ENCODE data around the gene WSCD2.

WSCD2 gene

GRCh38 chr12:108167974-108168373 lies 38.9 kb downstream of the WSCD2 start:
- DNase-seq, result no peak

- DNase-seq, result no peak
These were observed 40.6 kb downstream of the WSCD2 start for GRCh38 chr12:108169708-108170107.

GRCh38 chr12:108170164-108170563 lies 41.1 kb downstream of the WSCD2 start:
- no peak for DNase-seq

- no peak for DNase-seq
These were observed 42.9 kb downstream of the WSCD2 start for GRCh38 chr12:108172033-108172432.

- no peak for DNase-seq
These were observed 44.1 kb downstream of the WSCD2 start for GRCh38 chr12:108173160-108173559.

- no peak for DNase-seq
These were observed 44.8 kb downstream of the WSCD2 start for GRCh38 chr12:108173892-108174291.

GRCh38 chr12:108174641-108175040 lies 45.6 kb downstream of the WSCD2 start:
- no peak for DNase-seq

- DNase-seq, result no peak
These were observed 46.2 kb downstream of the WSCD2 start for GRCh38 chr12:108175310-108175709.

GRCh38 chr12:108176292-108176691 lies 47.2 kb downstream of the WSCD2 start:
- DNase-seq, result no peak

GRCh38 chr12:108177131-108177530 lies 48.0 kb downstream of the WSCD2 start:
- no peak for DNase-seq

- DNase-seq, result no peak
These were observed 50.2 kb downstream of the WSCD2 start for GRCh38 chr12:108179305-108179704.

GRCh38 chr12:108180255-108181094 lies 51.4 kb downstream of the WSCD2 start:
- no peak for DNase-seq

GRCh38 chr12:108181095-108181454 lies 52.0 kb downstream of the WSCD2 start:
- no peak for DNase-seq

GRCh38 chr12:108182096-108182495 lies 53.0 kb downstream of the WSCD2 start:
- no peak for DNase-seq

GRCh38 chr12:108185002-108185401 lies 55.9 kb downstream of the WSCD2 start:
- no peak for DNase-seq

GRCh38 chr12:108187831-108188230 lies 58.7 kb downstream of the WSCD2 start:
- DNase-seq, result no peak

GRCh38 chr12:108190529-108190928 lies 61.4 kb downstream of the WSCD2 start:
- DNase-seq, result no peak

- DNase-seq, result no peak
These were observed 62.0 kb downstream of the WSCD2 start for GRCh38 chr12:108191086-108191485.

GRCh38 chr12:108191938-108192337 lies 62.9 kb downstream of the WSCD2 start:
- no peak for DNase-seq

GRCh38 chr12:108193493-108193892 lies 64.4 kb downstream of the WSCD2 start:
- no peak for DNase-seq

- DNase-seq, result peak; percentile 66
These were observed 64.8 kb downstream of the WSCD2 start for GRCh38 chr12:108193917-108194316.

- DNase-seq, result no peak
These were observed 65.5 kb downstream of the WSCD2 start for GRCh38 chr12:108194585-108194984.

- DNase-seq, result no peak
These were observed 67.2 kb downstream of the WSCD2 start for GRCh38 chr12:108196319-108196718.

- no peak for DNase-seq
These were observed 67.8 kb downstream of the WSCD2 start for GRCh38 chr12:108196921-108197320.

- DNase-seq, result no peak
These were observed 69.0 kb downstream of the WSCD2 start for GRCh38 chr12:108198043-108198442.
